Skeletal muscle satellite cell (primary cell): ENCODE results near the gene ZFAND5.

Experiments
- H3K27me3 ChIP-seq: 2 replicates; pipeline ENCODE4 v1.7.0; 2013; ENCODE audit warnings: low read length; ENCODE audit not compliant: control insufficient read depth, insufficient read depth
- H3K36me3 ChIP-seq: 2 replicates; pipeline ENCODE4 v1.7.0; 2013; ENCODE audit warnings: mild to moderate bottlenecking, control low read depth, low read length; ENCODE audit not compliant: insufficient read depth
- H3K4me1 ChIP-seq: 2 replicates; pipeline ENCODE4 v1.7.0; 2013; ENCODE audit warnings: low read length; ENCODE audit not compliant: control insufficient read depth, insufficient read depth
- H3K4me2 ChIP-seq: 2 replicates; pipeline ENCODE4 v1.7.0; 2013; ENCODE audit warnings: mild to moderate bottlenecking, low read length
- H3K4me3 ChIP-seq: 2 replicates; pipeline ENCODE4 v1.7.0; 2013; ENCODE audit warnings: low read length
- H3K9ac ChIP-seq: 2 replicates; pipeline ENCODE4 v1.7.0; 2013; ENCODE audit warnings: mild to moderate bottlenecking, low read depth, low read length, moderate library complexity
- H3K9me3 ChIP-seq: replicated peaks from 2 replicates; pipeline ENCODE4 v1.7.0; 2013; ENCODE audit warnings: mild to moderate bottlenecking, control low read depth, low read length

The ZFAND5 gene

DNA sequence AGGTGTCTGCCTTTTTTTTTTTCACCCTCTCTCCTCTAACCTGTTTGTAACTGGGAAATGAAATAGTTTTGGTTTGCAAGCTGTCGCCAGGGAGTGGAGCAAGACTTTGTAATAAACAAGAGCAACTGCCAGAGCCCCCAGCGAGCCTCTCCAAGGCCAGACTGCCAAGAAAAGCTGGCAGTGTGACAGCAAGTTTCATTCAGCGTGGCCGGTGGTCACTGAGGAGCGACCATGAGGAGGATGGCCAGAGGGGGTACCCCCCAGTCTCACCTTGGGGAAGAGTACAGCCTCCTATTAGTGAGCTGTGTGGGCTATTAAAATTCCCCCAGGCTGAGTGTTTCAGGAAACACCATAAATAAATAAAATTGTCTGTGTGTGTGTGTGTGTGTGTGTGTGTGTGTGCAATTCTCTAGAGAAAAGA is 49.9 kb downstream of the ZFAND5 start:
- H3K4me3 ChIP-seq, result peak overlapping the region; percentile 30
- H3K36me3 ChIP-seq, result no peaks in the 10 kb centered on the region
- H3K4me1 ChIP-seq, result peaks cover 18% of the 10 kb centered on the region
- no peaks in the 10 kb centered on the region for H3K27me3 ChIP-seq
- H3K4me2 ChIP-seq, result peak overlapping the region; percentile 38
- no peak overlapping the region for H3K9ac ChIP-seq
- H3K9me3 ChIP-seq, result no peaks in the 10 kb centered on the region

DNA sequence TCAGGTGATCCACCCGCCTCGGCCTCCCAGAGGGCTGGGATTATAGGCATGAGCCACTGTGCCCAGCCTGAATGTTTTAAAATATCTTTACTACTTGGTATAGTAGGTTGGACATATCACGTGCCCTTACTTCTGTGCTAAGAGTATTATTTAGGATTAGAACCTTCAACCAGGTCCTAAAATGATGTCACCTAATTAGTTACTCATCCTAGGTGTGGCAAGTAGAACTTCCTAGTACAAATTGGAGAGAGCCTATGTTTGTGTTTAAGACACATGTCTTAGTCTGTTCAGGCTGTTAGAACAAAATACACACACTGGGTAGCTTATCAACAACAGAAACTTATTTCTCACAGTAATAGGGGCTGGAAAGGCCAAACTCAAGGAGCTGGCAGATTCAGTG is 51.5 kb downstream of the ZFAND5 start:
- Histone ChIP-seq H3K4me1 (peaks cover 18% of the 10 kb centered on the region), H3K4me3 (no peak overlapping the region)

DNA sequence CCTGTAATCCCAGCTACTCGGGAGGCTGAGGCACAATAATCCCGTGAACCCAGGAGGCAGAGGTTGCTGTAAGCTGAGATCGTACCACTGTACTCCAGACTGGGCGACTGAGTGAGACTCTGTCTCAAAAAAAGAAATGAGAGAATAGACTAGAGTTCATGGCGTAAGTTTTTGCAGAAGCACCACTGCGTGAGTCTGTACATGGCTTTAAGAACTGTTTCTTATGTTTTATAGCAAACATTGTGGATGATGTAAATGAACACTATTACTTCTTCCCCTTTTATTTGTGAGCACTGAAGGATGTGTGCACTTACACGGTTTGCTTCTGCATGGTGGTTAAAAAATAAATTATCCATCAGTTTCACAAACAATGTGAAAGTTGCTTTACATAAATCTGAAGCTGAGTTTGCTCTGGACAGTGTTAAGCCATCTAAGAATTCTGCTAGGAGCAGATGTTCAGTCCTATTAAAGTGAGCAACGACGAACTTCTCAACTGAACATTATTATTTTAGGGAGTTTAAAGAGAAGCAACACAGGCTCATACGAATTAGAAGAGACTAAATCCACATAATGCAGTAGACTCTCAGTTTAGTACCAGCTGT is 52.5 kb downstream of the ZFAND5 start:
- no peak overlapping the region for H3K4me3 ChIP-seq
- no peaks in the 10 kb centered on the region for H3K27me3 ChIP-seq
- peaks cover 18% of the 10 kb centered on the region for H3K4me1 ChIP-seq
- no peak overlapping the region for H3K4me2 ChIP-seq
- no peak overlapping the region for H3K9ac ChIP-seq
- H3K36me3 ChIP-seq, result no peaks in the 10 kb centered on the region
- no peaks in the 10 kb centered on the region for H3K9me3 ChIP-seq

More for the DNA sequence above, 51.5 kb downstream of the ZFAND5 start:
- Histone ChIP-seq H3K9ac (no peak overlapping the region), H3K27me3 (no peaks in the 10 kb centered on the region), H3K4me2 (no peak overlapping the region), H3K36me3 (no peaks in the 10 kb centered on the region), H3K9me3 (no peaks in the 10 kb centered on the region)

DNA sequence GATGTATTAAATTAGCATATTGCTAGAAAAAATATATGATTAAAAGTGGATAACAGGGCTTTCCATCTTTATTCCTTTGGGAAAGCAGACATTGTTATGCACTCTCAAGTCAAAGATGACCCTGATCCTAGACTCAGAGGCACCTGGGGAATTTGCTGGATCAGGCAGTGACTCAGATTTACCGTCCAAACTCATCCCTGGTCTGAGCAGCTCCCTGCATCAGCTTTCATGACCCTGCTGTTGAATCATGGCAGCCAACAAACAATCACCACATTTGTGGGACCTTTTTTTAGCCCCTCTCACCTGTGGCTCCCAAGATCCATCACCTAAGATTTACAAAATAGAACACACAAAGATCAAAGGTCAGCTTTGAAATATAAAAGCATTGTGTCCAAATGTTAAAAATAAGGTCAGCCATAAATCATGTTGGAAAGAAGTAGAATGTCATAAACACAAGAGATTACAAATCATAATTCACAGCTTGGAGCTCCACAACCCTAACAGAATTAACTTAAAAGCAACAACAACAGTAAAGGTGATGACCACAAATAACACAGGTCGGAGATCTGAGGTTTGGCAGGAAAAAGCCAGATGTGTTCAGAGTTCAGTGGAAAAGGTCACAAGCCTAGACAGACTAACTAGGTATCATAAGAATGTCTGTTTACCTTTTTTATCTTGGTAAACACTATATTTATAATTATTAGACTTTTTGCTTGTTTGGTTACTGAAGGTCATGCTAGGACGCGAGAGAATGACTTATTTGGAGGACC is 55.5 kb downstream of the ZFAND5 start:
- no peak overlapping the region for H3K4me3 ChIP-seq
- H3K27me3 ChIP-seq, result no peaks in the 10 kb centered on the region
- no peak overlapping the region for H3K9ac ChIP-seq
- H3K9me3 ChIP-seq, result no peaks in the 10 kb centered on the region
- H3K4me1 ChIP-seq, result peaks cover 2% of the 10 kb centered on the region
- H3K36me3 ChIP-seq, result no peaks in the 10 kb centered on the region
- no peak overlapping the region for H3K4me2 ChIP-seq

DNA sequence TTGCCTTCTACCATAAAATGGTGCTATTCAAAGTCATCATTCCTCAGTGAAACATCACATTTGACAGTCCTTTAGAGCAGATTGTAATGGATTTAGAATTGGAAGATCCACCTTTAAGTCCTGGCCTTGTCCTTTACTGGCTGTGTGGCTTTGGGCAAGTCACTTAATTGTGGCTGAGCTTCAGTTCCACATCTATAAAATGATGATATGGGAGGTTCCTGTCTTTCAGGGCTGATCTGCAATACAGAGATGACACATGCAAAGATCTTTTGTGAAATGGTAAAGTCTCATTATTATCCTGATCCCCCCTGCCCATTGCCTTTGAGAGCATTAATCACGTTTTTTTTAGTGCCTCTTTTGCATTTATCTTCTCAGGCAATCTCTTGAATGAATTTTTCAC is 58.2 kb downstream of the ZFAND5 start:
- Histone ChIP-seq H3K4me3 (no peak overlapping the region), H3K9ac (no peak overlapping the region), H3K4me1 (no peaks in the 10 kb centered on the region), H3K36me3 (no peaks in the 10 kb centered on the region), H3K4me2 (no peak overlapping the region), H3K27me3 (no peaks in the 10 kb centered on the region), H3K9me3 (no peaks in the 10 kb centered on the region)

DNA sequence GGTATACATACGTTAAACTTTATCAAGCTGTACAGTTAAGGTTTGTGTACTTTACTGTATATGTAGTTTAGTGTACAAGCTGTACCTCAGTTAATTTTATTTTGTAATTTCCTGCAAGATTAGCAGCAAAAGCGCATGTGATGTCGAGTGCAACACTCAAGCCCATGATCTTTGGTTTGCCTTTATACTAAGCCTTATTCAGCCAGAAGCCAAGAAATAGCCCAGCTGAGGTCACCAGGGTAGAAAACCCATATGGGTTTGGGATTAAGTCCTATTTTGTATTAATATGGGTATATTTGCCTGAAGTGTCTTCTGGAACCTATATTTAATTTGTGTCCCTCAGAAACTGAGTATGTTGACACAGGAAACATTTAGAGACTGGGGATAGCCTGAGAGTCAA is 59.3 kb downstream of the ZFAND5 start:
- no peak overlapping the region for H3K4me3 ChIP-seq
- no peaks in the 10 kb centered on the region for H3K27me3 ChIP-seq
- no peak overlapping the region for H3K9ac ChIP-seq
- no peak overlapping the region for H3K4me2 ChIP-seq
- no peaks in the 10 kb centered on the region for H3K4me1 ChIP-seq
- no peaks in the 10 kb centered on the region for H3K36me3 ChIP-seq
- no peaks in the 10 kb centered on the region for H3K9me3 ChIP-seq

DNA sequence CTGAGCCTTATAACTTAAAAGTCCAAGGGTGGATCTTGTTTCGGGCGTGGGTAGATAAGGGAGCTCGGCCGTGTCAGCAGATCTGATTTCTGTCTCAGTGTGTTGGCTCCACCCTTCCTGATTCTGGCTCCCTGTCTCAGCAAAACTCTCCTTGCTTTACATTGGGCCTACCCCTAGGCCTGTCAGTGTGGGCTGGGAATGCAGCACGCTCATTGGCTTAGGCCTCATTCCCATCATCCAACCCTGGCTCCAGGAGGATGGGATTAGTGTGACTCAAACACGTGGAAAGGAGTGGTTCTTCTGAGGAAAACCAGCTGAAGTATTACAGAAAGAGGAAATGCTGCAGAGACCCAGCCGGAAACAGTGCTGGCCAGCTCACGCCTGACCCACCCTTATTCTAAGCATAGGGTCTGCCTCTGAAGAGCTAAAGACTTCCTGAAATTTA is 59.9 kb downstream of the ZFAND5 start:
- H3K9me3 ChIP-seq, result no peaks in the 10 kb centered on the region
- H3K4me3 ChIP-seq, result no peak overlapping the region
- no peaks in the 10 kb centered on the region for H3K36me3 ChIP-seq
- no peak overlapping the region for H3K9ac ChIP-seq
- H3K27me3 ChIP-seq, result no peaks in the 10 kb centered on the region
- no peaks in the 10 kb centered on the region for H3K4me1 ChIP-seq
- no peak overlapping the region for H3K4me2 ChIP-seq

DNA sequence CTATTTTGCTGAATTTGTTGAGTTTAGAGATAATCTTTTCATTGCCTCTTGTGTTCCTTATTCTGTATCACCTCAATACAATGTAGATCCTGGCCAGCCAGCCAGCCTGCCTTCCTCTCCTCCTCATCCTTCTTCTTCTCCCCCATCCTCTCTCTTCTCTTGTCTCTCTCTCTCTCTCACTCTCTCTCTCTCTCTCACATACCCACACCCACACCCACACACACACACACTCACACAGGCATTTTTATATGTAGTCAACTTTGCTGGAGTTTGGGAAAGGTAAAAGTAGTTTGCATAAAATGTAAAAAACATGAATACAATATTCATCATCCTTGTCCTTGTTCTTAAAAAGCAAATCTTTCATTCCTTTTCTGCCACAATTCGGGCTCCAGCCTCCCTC is 60.5 kb downstream of the ZFAND5 start:
- Histone ChIP-seq H3K27me3 (no peaks in the 10 kb centered on the region), H3K9me3 (no peaks in the 10 kb centered on the region), H3K9ac (no peak overlapping the region), H3K36me3 (no peaks in the 10 kb centered on the region), H3K4me2 (no peak overlapping the region), H3K4me1 (no peaks in the 10 kb centered on the region), H3K4me3 (no peak overlapping the region)
